ENCODE data around the gene SLC30A3.

- TF ChIP-seq, protein P1, sequence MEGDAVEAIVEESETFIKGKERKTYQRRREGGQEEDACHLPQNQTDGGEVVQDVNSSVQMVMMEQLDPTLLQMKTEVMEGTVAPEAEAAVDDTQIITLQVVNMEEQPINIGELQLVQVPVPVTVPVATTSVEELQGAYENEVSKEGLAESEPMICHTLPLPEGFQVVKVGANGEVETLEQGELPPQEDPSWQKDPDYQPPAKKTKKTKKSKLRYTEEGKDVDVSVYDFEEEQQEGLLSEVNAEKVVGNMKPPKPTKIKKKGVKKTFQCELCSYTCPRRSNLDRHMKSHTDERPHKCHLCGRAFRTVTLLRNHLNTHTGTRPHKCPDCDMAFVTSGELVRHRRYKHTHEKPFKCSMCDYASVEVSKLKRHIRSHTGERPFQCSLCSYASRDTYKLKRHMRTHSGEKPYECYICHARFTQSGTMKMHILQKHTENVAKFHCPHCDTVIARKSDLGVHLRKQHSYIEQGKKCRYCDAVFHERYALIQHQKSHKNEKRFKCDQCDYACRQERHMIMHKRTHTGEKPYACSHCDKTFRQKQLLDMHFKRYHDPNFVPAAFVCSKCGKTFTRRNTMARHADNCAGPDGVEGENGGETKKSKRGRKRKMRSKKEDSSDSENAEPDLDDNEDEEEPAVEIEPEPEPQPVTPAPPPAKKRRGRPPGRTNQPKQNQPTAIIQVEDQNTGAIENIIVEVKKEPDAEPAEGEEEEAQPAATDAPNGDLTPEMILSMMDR (IDR thresholded peaks at IDR 0.05) = no peak
- no peak for TF ChIP-seq POLR2A (IDR thresholded peaks at IDR 0.05)
Measured at GRCh38 chr2:27306136-27306535, 43.3 kb upstream of the SLC30A3 start.
